H1 (cell line): ENCODE data around the gene TJP2. TPM values are rescaled to one million over a fixed set of nuclear protein-coding genes. Genes with fewer than 3 reads are reported as not detected.

Experiments used
- polyA plus RNA-seq, 7 experiments: library from polyadenylated mRNA; depleted of rRNA in 3 of 7; stranded (reverse) in 5 of 7; unstranded in 2 of 7; fragments of >200 nt in 5 of 7; fragments of 200-250 nt in 2 of 7; gene quantifications; 1 replicate in 5 of 7; 2 replicates in 1 of 7; 4 replicates in 1 of 7; pipeline versions ENCODE4 v1.2.1 to v1.2.3, GENCODE V29; 2011 to 2013; ENCODE audit warnings: missing spikeins in 2 of 7, mixed read lengths in 2 of 7
- total RNA-seq: library from RNA; stranded (reverse); fragmentation: NEBNext Ultra II Directional; extraction: Animal tissue kit (Norgen Biotek cat#: 25700); gene quantifications from 2 replicates; pipeline ENCODE4 v1.2.1, GENCODE V29; 2021

TJP2 gene
- total and polyA plus RNA-seq, 2 of the 8 experiments (the other 6 are each of a cell fraction or from before 2014, with no cell fraction given): 54.9 to 137 TPM

Other genes starting within 250 kb of the TJP2 start
- not detected in 2 replicates for gene PRKACG, start 160.2 kb upstream of the TJP2 start, total RNA-seq
- not detected in 2 replicates for gene PRKACG, start 160.2 kb upstream of the TJP2 start, polyA plus RNA-seq (2011; rRNA removed)
- gene FXN, start 138.5 kb upstream of the TJP2 start, total RNA-seq: 37.5 and 41.6 TPM in 2 replicates
- gene FXN, start 138.5 kb upstream of the TJP2 start, polyA plus RNA-seq (2011; rRNA removed): 24.0 and 34.2 TPM in 2 replicates
- gene ENTREP1, start 150.9 kb downstream of the TJP2 start, total RNA-seq: 22.8 and 25.0 TPM in 2 replicates
- gene ENTREP1, start 150.9 kb downstream of the TJP2 start, polyA plus RNA-seq (2011; rRNA removed): 14.8 and 15.3 TPM in 2 replicates